Subcutaneous adipose tissue (tissue), 4 donors: Measurements from ENCODE around the gene FMO5. TPM values are rescaled to one million over a fixed set of nuclear protein-coding genes. Genes with fewer than 3 reads are reported as not detected.

Experiments
- CTCF ChIP-seq: fragments of 450-650 bp; IDR thresholded peaks from one replicate; pipeline ENCODE4 v1.5.1; 2016; ENCODE audit warnings: low read depth, mild to moderate bottlenecking, control low read depth, antibody characterized with exemption, moderate library complexity
- total RNA-seq, 4 donors: library from RNA; depleted of rRNA; stranded (reverse); fragments of >200 nt; gene quantifications; one replicate each; pipeline ENCODE4 v1.1.0, GENCODE V29; 2016

The FMO5 gene
- total RNA-seq, 4 donors from 2014 or later: 4.1 to 10.7 (median 6.4) TPM

GRCh38 chr1:147208619-147209018, 16.5 kb downstream of the FMO5 start:
- no peak for TF ChIP-seq CTCF

- no peak for TF ChIP-seq CTCF
These were observed 17.9 kb downstream of the FMO5 start for GRCh38 chr1:147207192-147207591.

GRCh38 chr1:147204080-147204479, 21.1 kb downstream of the FMO5 start:
- TF ChIP-seq CTCF: no peak

GRCh38 chr1:147202576-147202975, 22.6 kb downstream of the FMO5 start:
- TF ChIP-seq CTCF: no peak

- no peak for TF ChIP-seq CTCF
These were observed 23.4 kb downstream of the FMO5 start for GRCh38 chr1:147201786-147202185.

GRCh38 chr1:147201276-147201675, 23.9 kb downstream of the FMO5 start:
- no peak for TF ChIP-seq CTCF

GRCh38 chr1:147189514-147189913, 35.6 kb downstream of the FMO5 start:
- TF ChIP-seq CTCF: no peak
